NCI-H345 (cell line): ENCODE measurements around the gene PCYT2.

ENCODE experiments used
- DNase-seq: peaks from one replicate; lab custom pipeline; 2025; lab: John Stamatoyannopoulos, UW

The PCYT2 gene

DNA sequence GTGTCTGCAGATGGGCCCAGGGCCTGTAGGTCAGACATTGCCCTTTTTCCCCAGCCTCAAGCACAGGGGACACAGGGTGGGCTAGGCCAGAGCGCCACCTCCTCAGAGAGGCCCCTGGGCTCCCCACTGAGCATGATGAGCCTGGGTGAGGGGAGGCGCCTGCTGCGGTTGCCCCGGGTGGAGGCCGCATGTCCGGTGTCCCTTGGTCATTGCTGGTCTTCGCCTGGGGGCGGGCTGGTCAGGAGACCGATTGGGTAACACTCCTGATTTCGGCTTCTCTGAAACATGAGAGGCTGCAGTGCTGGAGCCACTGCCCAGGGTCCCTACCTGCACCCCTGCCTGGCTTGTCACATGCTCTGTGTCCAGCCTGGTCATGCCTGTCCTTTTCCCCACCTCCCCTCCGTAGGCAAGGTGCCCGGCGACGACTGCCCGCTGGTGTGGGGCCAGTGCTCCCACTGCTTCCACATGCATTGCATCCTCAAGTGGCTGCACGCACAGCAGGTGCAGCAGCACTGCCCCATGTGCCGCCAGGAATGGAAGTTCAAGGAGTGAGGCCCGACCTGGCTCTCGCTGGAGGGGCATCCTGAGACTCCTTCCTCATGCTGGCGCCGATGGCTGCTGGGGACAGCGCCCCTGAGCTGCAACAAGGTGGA, 11.6 kb downstream of the PCYT2 start:
- DNase-seq, result no peak

DNA sequence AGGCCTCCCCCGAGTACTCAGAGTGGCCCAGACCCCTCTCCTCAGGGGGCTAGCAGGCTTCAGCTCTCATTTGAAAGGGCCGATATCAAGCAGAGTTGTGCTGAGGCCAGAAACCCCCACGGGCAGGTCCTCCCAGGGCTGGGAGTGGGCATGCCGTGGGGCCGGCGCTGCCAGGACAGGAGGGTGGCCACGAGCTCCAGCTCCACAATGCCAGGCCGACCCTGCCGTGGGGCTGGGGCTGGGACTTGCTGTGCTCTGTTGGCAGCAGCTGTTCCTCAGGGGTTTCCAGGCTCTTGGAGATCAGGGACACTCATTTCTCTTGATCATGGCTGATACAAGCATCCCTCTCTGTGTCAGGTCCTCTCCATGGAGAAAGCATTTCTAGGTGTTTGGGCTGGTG, 12.3 kb downstream of the PCYT2 start:
- DNase-seq, result no peak

DNA sequence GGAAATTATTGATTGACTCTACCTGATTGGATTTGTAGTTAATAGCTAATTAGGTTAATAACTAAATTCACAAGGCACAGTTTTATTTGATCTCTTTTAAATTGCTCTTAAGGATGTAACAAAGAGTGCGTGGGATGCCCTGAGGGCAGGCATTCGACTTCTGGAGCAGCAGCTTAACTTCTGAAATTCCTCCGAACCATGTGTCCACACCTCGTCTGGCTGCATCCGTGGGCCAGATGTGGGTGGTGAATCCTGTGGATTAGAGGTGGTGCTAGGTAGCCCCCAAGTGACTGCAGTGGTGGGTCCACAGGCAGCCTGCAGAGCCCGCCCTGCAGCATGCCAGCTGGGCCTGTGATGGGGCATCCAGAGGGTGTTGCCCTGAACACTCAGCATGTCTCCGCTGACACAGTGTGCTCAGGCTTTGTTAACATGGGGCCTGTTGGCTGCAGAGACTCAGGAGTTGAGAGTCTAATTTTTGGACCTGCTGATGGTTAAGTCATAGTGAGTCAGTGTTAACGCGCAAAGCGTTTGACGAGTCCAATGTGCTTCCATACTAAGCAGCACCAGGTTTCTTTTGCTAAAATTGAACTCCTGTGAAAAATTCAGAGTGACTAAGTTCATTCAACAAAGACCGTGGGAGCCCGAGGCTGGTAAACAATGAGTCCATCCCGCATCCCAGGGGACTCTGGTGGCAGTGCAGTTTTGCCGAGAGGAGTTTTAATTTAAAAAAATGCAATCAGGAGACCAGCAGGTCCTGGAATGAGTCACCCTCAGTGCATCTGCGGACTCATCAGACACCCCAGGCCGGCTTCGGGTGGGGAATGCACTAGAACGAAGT, 13.0 kb downstream of the PCYT2 start:
- no peak for DNase-seq

DNA sequence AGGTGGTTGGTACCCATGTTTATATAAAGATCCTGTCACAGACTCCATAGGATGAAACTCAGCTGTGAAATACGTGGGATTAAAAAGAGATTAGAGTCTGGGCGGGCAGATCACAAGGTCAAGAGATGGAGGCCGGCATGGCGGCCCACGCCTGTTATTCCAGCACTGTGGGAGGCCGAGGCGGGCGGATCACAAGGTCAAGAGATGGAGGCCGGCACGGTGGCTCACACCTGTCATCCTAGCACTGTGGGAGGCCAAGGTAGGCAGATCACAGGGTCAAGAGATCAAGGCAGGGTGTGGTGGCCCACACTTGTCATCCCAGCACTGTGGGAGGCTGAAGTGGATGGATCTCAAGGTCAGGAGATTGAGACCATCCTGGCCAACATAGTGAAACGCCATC, 15.8 kb downstream of the PCYT2 start:
- no peak for DNase-seq

DNA sequence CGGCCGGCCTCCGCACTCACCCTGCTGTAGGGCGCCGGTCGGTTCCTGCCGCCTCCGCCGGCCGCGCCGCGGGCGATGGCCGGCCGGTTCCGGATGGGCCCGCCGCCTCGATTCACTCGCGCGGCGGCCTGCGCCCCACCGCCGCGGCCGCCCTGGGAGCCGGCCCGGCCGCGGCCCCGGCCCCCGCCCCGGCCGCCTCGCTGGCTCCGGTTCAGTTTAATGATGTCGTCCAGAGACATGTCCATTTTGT, 20.0 kb downstream of the PCYT2 start:
- DNase-seq, result no peak

DNA sequence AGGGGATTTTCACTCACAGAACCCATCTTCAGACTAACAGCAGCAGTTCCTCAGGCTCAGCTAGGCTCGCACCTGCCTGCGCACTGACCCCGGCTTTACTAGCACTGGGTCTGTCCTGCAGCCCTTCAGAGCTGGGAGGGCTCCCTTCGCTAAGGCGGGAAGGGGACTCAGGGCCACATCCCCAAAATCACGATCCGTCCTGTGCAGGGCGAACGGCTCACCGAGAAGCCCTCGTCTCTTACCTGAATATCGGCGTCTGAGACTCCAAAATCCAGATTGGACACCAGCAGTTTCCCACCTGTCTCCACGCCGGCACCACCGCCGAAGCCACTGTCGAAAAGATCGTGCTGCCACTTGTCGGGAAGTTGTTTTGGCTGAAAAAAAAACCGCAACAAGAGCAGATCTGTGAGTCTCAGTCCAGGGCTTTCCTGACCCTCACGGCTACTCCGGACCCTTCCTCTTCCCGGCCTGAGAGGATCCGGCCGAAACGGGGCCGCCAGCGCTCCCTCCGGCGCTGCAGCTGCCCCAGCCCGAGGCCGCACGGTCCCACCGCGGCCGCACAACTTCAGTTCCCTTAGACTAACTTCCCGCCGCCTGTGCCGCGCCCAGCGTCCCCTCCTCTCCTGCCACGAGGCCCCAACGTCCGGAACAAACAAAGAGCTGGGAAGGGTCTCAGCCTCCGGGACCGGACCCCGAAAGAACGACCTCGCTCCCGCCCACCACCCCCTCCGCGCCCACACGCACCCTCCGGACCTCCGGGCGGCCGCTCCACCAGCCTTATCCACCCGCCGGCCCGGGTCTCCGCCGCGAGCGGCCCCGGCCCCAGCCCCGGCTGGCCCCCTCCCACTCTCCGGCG, 20.5 kb downstream of the PCYT2 start:
- DNase-seq, result no peak

DNA sequence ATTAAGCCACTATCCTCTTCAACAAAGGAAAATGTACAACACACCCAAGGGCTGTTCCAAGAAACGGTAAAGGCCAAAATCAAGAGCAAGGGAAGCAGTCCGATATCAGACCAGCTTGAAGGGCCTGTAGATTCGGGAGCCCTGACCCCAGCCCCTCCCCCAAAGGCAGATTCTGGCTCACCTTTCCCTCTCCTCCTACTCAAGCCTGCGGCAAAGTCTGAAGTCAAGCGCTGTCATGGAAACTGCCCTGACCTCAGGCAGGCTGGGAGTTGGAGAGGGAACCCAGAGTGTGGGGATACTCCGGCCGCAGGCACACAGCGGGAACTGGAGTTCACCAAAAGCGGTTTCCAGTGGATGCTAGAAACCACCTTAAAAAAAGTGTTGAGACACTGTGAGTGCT, 21.6 kb downstream of the PCYT2 start:
- DNase-seq, result no peak

DNA sequence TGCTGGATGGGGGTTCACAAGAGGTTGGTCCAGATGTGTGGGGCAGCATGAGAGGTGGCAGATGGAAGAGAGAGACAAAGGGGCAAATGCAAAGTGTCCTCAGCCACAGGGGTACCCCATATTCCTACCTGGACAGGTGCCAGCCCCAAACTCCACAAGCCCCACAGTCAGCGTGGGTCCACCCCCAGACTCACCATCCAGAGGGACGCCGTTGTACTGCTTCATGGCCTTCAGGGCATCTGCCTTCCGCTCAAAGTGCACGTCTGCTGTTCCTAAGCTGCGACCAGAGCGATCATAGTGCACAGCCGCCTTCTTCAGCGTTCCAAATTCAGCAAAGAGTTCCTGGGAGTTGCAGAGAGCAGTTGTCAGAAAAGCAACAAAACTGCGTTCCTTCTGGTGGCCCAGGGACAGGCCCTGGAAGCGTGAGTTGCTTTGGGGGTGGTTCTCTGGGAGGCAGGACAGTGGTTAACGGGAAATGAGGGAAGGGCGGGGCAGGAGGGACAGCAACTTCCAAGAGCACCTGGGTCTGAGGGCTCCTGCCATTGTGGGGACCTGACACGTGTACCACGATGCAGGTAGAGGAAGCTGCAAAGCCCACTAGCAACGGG, 22.1 kb downstream of the PCYT2 start:
- DNase-seq, result no peak

DNA sequence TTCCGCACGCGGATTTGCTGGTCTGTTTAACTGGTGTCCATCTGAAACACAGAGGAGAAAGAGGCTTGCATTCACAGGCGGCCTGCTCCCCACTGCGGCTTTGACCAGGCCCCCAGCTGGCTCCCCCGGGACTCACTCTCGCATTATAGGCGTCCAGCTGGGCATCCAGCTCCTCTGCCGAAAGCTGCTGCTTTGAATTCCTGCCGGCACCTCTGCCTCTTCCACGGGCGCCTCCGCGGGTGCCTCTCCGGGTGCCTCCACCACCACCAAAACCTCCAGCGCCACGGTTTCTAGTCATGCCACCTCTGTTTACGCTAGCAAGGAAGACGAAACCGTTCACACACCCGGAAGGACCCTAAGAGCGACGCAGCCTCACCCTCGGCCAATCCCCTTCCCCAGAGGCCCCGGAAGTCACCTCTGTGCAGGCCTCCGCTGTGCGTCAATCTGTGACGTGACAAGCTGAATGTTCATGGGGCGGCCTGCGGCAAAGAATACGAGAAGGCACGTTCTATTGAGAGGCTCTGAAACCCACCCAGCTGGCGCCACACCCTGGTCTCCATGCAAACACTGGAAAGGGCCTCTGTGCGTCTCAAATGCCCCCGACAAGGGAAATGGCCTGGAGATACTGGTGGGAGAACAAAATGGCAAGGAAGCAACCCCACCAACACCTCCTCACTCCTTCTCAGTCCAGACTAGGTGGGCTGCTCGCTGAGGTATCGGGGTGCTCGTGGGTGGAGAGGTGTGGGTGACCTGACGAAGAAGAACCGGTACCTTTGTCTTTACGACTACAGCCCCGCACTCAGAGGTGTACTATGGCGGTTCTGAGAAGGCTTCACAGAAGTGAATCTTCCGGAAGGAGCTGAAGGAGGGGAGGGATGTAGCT, 22.9 kb downstream of the PCYT2 start:
- DNase-seq, result no peak

DNA sequence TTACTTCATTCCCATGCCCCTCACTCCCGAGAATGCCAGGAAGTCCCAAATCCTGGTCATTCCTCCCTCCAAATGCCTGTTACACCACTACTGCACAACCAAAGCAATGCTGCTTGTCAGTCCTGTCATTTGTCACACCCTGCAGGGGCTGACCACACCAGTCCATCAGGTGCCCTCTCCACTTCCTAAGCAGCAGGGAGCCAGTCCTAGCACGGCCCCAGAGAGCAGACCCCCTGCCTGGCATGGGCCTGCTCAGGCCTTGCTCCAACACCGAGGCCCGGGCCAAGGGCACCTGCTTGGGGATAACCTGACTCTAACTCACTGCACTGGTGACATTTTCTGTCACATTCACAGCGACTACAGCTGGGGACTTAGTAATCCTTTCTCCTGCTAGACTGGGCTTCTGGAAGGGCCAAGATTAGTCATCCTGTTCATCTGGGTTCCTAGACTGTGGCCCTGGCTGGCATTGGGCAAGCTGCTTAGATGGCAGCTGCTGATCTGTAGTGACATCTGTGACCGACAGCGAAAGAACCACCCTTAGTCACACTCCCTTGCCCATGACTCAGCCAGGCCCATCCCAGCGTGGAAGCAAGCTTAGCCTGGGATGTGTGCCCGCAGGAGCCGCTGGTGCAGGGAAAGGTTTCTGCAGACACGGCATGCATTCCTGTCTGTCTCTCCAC, 25.2 kb downstream of the PCYT2 start:
- DNase-seq, result no peak

DNA sequence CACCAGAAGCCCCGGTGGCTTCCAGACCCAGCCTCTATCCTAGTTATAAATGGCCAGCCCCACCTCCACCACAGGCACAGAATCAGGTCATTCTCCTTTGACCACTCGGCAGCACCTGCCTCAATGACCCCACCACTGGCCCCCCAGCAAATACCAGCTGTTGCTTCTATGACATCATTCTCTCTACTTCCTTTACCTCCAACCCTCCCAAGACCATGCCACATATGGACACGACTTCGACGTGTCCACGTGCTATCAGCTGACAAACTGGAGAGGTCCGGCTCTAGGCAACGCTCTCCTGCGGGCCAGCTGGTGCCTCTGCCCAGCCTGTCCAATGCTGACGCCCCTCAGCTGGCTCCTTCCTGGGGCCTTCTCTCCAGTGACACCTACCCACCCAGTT, 25.7 kb downstream of the PCYT2 start:
- DNase-seq, result no peak

DNA sequence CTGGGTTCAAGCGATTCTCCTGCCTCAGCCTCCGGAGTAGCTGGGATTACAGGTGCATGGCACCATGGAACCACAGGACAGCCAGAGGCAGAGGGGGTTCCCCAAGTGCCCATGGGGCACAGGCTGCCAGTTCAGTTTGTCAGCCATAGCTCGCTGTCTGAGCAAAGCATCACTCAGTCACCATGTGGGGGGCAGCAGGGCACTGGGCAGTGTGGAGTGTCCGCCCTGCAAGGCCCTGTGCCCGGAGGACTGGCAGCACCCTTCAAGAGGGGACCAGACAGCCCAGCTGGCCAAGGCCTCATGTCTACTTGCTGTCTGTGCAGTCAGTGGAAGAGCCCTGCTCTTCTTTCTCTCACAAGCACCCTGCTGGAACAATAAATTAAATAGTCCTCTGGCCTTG, 26.2 kb downstream of the PCYT2 start:
- no peak for DNase-seq

DNA sequence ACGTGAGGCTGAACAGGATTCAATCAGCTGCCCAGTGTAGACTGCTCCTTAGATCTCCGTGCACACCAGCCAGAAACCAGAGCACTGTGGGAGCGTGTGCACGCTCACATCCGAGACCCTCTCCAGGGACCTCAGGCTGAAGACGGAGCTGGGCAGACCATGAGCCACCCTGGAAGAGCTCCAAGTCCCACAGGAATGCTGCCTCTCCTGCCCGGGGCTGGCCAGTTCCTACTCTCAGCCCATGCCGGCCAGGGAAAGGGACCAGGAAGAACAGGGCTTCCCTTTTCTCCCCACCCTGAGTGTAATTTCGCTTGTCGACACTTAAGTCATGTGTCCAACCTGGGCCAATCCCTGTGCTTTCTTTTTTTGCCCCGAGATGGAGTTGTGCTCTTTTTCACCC, 26.7 kb downstream of the PCYT2 start:
- DNase-seq, result no peak

DNA sequence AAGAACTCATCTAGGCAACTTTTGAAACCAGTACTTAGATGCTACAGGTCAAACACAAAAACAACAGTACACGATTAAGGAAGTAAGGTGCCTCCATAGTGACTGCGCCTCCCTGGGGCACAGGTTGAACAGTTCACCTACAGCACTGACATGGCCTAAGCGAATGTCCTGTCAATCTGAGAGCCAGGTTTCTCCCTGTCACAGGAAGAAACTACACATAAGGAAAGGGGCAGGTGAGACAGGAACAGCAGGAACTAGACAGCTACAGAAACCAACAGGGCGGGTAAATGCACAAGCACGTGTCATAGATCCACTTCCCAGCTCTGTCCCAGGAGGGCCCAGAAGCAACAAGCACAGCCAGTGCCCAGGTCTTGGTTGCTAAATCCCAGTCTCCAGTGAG, 32.1 kb downstream of the PCYT2 start:
- no peak for DNase-seq

DNA sequence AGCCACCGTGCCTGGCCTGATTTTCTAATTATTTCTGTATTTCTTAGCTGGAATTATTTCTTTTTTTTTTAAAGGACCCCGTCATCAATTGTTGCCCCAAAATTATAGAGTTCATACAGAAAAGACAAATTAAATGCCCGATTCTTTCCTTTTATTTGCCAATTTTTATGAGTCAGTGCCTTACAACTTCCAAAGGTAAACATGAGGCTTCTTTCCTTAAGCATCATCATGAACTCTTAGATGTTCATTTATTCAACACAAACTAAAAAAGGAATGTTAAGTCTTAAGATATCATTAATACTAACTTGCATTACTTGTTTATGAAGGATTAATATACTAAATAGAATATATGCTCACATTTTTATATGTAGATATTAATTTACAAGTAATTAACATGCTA, 32.9 kb downstream of the PCYT2 start:
- no peak for DNase-seq

DNA sequence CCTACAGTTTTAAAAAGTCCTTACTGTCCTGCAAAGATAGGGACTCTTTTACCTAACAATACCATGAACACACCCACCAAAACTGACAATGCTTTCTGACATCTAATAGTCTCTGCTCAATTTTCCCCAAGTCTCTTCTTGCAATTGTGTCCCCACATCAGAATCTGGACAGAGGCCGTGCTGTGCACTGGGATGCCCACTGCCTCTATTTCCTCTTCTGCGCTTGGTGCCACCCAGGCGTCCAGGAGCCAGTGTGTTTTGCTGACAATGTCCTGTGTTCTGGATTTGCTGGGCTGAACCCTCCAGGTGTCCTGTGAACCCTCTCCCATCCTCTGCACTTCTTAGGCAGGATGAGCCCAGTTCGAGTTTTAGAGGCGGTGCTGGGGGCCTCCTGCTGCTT, 33.6 kb downstream of the PCYT2 start:
- no peak for DNase-seq

DNA sequence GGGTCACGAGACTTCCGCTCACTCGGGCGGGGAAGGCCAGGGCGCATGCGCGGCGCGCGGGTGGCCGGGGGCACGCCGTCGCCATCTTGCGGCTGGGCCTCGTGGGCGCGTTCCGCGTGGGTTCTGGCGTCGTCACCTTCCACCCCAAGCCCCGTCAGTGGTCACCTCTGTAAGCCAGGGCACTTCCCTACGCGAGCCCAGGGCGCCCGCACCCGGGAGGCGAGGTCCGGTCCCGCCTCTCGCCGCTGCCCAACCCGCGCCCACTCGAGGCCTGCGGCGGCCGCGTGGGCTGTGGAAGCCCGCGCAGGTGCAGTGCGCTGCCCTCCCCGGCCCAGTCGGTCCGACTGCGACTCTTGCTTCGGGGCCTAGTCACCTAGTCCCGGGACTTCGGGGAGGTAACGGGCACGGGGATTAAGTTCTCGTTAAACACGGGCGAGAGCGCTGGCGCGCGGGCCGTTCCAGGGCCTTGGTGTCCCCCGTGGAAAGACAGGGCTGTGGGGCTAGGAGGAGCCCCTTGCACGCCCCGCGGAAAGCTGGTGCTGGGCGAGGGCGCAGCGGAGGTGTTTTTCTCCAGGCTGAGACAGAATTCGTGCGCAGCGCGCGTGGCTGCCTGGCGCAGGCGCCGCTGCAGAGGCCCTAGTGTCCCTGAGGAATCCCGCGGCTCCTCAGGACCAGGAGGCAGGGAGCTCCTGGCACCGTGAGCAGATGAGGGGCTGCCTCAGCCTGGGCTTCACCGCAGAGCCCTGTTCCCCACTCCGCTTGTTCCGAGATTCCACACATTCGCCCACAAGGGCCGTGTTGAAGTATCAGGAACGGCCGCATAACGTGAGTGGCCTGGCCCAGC, 39.6 kb downstream of the PCYT2 start:
- DNase-seq, result peak; percentile 95

DNA sequence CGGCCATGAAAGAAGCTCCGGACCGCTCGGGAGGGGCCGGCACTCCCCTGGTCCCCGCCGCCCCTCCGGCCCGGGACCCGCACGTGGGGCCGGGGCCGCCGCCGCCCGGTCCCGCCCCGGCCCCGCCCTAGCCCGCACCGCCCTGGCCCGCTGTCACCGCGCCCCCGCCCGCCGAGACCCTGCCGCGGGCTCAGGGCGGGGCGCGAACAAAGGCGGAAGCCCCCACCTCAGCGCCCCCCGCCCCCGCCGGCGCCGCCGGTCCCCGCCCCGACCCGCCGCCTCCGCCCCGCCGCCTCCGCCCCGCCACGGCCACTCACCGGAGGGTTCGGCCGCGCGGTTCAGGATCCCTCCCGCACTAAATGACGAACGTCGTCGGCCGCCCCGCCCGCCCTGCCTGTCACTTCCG, 40.2 kb downstream of the PCYT2 start, which contains the start of gene ARHGDIA:
TSS of gene ARHGDIA (minus strand) at position 357 of the 406 bp plus-strand sequence. CDS start 1,407 bp downstream, outside the sequence.
- no peak for DNase-seq

DNA sequence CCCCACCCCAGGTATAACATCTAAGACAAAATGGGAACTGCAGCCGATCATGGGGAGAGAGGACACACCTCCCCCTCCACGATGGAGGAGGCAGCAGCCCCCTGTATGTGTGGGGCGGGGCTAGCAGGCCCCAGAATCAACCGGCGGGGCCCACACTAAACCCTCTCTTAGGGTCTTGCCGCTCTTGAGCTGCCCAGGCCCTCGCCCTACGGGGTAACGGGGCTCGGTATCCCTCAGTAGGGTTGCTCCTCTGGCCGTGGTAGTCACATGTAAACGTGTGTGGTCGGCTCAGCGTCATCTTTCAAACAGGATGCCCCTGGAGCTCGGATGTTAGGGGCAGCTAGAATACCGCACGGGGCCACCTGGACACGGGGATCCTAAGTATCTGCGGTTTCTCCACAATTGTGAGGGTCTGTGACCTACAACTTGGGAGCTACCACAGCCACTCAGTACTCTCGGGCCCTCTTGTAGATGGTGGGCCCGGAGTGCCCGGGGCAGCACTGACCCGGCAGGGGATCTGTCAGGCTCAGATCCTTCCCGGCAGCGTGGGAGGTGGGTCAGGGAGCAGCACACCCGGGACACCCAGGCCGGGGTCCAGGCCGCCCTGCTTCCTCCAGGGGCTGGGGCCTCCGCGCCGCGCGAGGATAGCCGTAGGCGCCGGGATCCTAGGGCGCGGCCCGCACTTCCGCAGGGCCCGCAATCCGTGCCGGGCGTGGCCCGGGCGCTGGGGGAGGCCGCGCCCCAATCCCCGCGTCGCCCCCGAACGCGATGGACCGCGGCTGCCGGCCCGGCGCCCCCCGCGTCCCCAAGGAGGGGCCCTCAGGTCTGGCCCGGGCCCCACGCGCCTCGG, 40.8 kb downstream of the PCYT2 start:
- peak; percentile 29 for DNase-seq
